HG02885 (cell line): Measurements from ENCODE around the gene TAC1.
"Not testable (repeated sequence)": the region's sequence is repeated elsewhere in the genome, so short reads cannot be mapped to it uniquely, and the experiment has no call there.

Experiments
- ATAC-seq: cut with Tn5 transposase; IDR thresholded peaks from one replicate; pipeline ENCODE4 v1.9.1; 2021; ENCODE audit warnings: mild to moderate bottlenecking; ENCODE audit not compliant: unreplicated experiment, poor library complexity

The TAC1 gene

GRCh38 chr7:97731736-97732564 is at the start of gene TAC1:
TSS of gene TAC1 (plus strand) at chr7:97732086. CDS start at chr7:97732613, 527 bp downstream.
- ATAC-seq, result no peak

- ATAC-seq, result no peak
Observed at GRCh38 chr7:97685952-97686351, 45.9 kb upstream of the TAC1 start.

- ATAC-seq, result no peak
Observed at GRCh38 chr7:97693586-97693985, 38.3 kb upstream of the TAC1 start.

- ATAC-seq, result no peak
Observed at GRCh38 chr7:97694355-97694754, 37.5 kb upstream of the TAC1 start.

GRCh38 chr7:97697396-97697795 is 34.5 kb upstream of the TAC1 start:
- no peak for ATAC-seq

- no peak for ATAC-seq
Observed at GRCh38 chr7:97722386-97722785, 9.5 kb upstream of the TAC1 start.

- ATAC-seq, result no peak
Observed at GRCh38 chr7:97732565-97733275, 834 bp downstream of the TAC1 start.

GRCh38 chr7:97733276-97734161 is 1.6 kb downstream of the TAC1 start:
- ATAC-seq, result no peak

GRCh38 chr7:97734255-97734654 is 2.4 kb downstream of the TAC1 start:
- ATAC-seq, result no peak

- ATAC-seq, result no peak
Observed at GRCh38 chr7:97735075-97735474, 3.2 kb downstream of the TAC1 start.

- ATAC-seq, result no peak
Observed at GRCh38 chr7:97748482-97748881, 16.6 kb downstream of the TAC1 start.

- no peak for ATAC-seq
Observed at GRCh38 chr7:97751566-97751965, 19.7 kb downstream of the TAC1 start.

GRCh38 chr7:97752215-97752614 is 20.3 kb downstream of the TAC1 start:
- ATAC-seq, result no peak

GRCh38 chr7:97757824-97758223 is 25.9 kb downstream of the TAC1 start:
- no peak for ATAC-seq

GRCh38 chr7:97770850-97771249 is 39.0 kb downstream of the TAC1 start:
- ATAC-seq, result no peak

GRCh38 chr7:97771576-97771975 is 39.7 kb downstream of the TAC1 start:
- no peak for ATAC-seq

- ATAC-seq, result no peak
Observed at GRCh38 chr7:97772045-97772901, 40.4 kb downstream of the TAC1 start.

GRCh38 chr7:97786398-97786797 is 54.5 kb downstream of the TAC1 start:
- not testable (repeated sequence) for ATAC-seq
